HG03575 (cell line): ENCODE results near the gene CMTM3.
"Not testable (repeated sequence)": the region's sequence is repeated elsewhere in the genome, so short reads cannot be mapped to it uniquely, and the experiment has no call there.

Experiments used
- ATAC-seq: cut with Tn5 transposase; IDR thresholded peaks from one replicate; pipeline ENCODE4 v1.9.1; 2021; ENCODE audit not compliant: unreplicated experiment, insufficient number of reproducible peaks, low FRiP score; ENCODE audit errors: extremely low read depth

Gene CMTM3

GRCh38 chr16:66605177-66605978 is 874 bp downstream of the CMTM3 start:
- ATAC-seq = no peak

- no peak for ATAC-seq
Measured at GRCh38 chr16:66605979-66606751, 1.7 kb downstream of the CMTM3 start.

- ATAC-seq = no peak
Measured at GRCh38 chr16:66608241-66609138, 4.0 kb downstream of the CMTM3 start.

- ATAC-seq = no peak
Measured at GRCh38 chr16:66609139-66609510, 4.6 kb downstream of the CMTM3 start.

GRCh38 chr16:66610111-66610820 is 5.8 kb downstream of the CMTM3 start:
- no peak for ATAC-seq

GRCh38 chr16:66611911-66612310 is 7.4 kb downstream of the CMTM3 start:
- not testable (repeated sequence) for ATAC-seq

- no peak for ATAC-seq
Measured at GRCh38 chr16:66612422-66612821, 7.9 kb downstream of the CMTM3 start.

GRCh38 chr16:66614161-66614802 is 9.8 kb downstream of the CMTM3 start:
- ATAC-seq = no peak

- no peak for ATAC-seq
Measured at GRCh38 chr16:66616169-66616568, 11.7 kb downstream of the CMTM3 start.

GRCh38 chr16:66616592-66616991 is 12.1 kb downstream of the CMTM3 start:
- no peak for ATAC-seq

GRCh38 chr16:66617010-66617434 is 12.5 kb downstream of the CMTM3 start:
- ATAC-seq = no peak

- ATAC-seq = no peak
Measured at GRCh38 chr16:66617728-66618127, 13.2 kb downstream of the CMTM3 start.

GRCh38 chr16:66618588-66619375 is 14.3 kb downstream of the CMTM3 start:
- no peak for ATAC-seq

- no peak for ATAC-seq
Measured at GRCh38 chr16:66619534-66620428, 15.3 kb downstream of the CMTM3 start.

GRCh38 chr16:66620429-66620795 is 15.9 kb downstream of the CMTM3 start:
- no peak for ATAC-seq

GRCh38 chr16:66621973-66622372 is 17.5 kb downstream of the CMTM3 start:
- ATAC-seq = no peak

- ATAC-seq = no peak
Measured at GRCh38 chr16:66622863-66623262, 18.4 kb downstream of the CMTM3 start.
